GM19397 (cell line): Measurements from ENCODE around the gene SCAMP4.

Source experiments
- ATAC-seq: cut with Tn5 transposase; IDR thresholded peaks from one replicate; pipeline ENCODE4 v1.9.1; 2021; ENCODE audit warnings: mild to moderate bottlenecking, moderate library complexity; ENCODE audit not compliant: unreplicated experiment

Gene SCAMP4

GRCh38 chr19:1905110-1905862 is at the start of gene SCAMP4, which contains the start of gene ADAT3:
Gene SCAMP4 (plus strand): TSS chr19:1905399. CDS start chr19:1915020, 9,621 bp downstream.
Gene ADAT3 (plus strand): TSS chr19:1905399. CDS start chr19:1912048, 6,649 bp downstream.
- ATAC-seq: peak; percentile 78

- no peak for ATAC-seq
These were observed 49.4 kb upstream of the SCAMP4 start for GRCh38 chr19:1855828-1856255.

GRCh38 chr19:1856345-1856697 is 48.9 kb upstream of the SCAMP4 start:
- ATAC-seq: no peak

- no peak for ATAC-seq
These were observed 48.2 kb upstream of the SCAMP4 start for GRCh38 chr19:1856698-1857603.

- no peak for ATAC-seq
These were observed 47.4 kb upstream of the SCAMP4 start for GRCh38 chr19:1857648-1858326.

- ATAC-seq: no peak
These were observed 46.7 kb upstream of the SCAMP4 start for GRCh38 chr19:1858412-1859081.

GRCh38 chr19:1859331-1859781 is 45.8 kb upstream of the SCAMP4 start:
- ATAC-seq: no peak

- ATAC-seq: no peak
These were observed 45.0 kb upstream of the SCAMP4 start for GRCh38 chr19:1860042-1860775.

- ATAC-seq: no peak
These were observed 44.2 kb upstream of the SCAMP4 start for GRCh38 chr19:1860821-1861598.

- ATAC-seq: no peak
These were observed 43.6 kb upstream of the SCAMP4 start for GRCh38 chr19:1861599-1862031.

GRCh38 chr19:1862068-1862423 is 43.2 kb upstream of the SCAMP4 start:
- no peak for ATAC-seq

- ATAC-seq: peak; percentile 1
These were observed 42.5 kb upstream of the SCAMP4 start for GRCh38 chr19:1862424-1863327.

- ATAC-seq: no peak
These were observed 41.9 kb upstream of the SCAMP4 start, which contains the start of gene KLF16 for GRCh38 chr19:1863328-1863637. Gene KLF16 (minus strand): TSS chr19:1863579. CDS start chr19:1863497, 82 bp downstream.

- ATAC-seq: peak; percentile 59
These were observed 41.3 kb upstream of the SCAMP4 start for GRCh38 chr19:1863638-1864479.

GRCh38 chr19:1864480-1865171 is 40.6 kb upstream of the SCAMP4 start:
- ATAC-seq: peak; percentile 32

- no peak for ATAC-seq
These were observed 39.8 kb upstream of the SCAMP4 start for GRCh38 chr19:1865172-1866010.
